ENCODE data around the gene HOMER1. TPM values are rescaled to one million over a fixed set of nuclear protein-coding genes. Genes with fewer than 3 reads are reported as not detected.
"Not testable (repeated sequence)": the region's sequence is repeated elsewhere in the genome, so short reads cannot be mapped to it uniquely, and the experiment has no call there.

The HOMER1 gene
- total and polyA plus RNA-seq, 9 of the 15 experiments (the other 6 are each of a cell fraction or from before 2014, with no cell fraction given), result 6.3 to 39.9 (median 9.9) TPM

DNA sequence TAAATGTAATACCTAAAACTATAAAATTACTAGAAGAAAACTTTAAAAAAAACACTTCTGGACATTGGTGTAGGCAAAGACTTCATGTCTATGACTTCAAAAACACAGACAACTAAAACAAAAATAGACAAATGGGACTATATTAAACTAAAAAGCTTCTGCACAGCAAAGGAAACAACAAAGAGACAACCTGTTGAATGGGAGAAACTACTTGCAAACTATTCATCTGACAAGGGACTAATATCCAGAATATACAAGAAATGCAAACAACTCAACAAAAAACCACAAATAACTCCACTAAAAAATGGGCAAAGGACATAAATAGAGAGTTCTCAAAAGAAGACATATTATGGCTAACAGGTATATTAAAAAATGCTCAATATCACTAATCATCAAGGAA lies 128.8 kb downstream of the HOMER1 start:
- FAIRE-seq; intact Hi-C loops (cut with micrococcal nuclease); H3K36me3 ChIP-seq (ENCODE audit: control insufficient read depth, insufficient read depth, low read length); H4K20me1 ChIP-seq (replicated peaks; ENCODE audit: control insufficient read depth, insufficient read depth, low read length); POLR2A ChIA-PET; H3K27me3 ChIP-seq (ENCODE audit: control insufficient read depth in 2 of 2, insufficient read depth in 2 of 2, low read length in 2 of 2); in situ Hi-C loops (cut with MboI); ATAC-seq; DNase-seq (ENCODE audit: extremely low read depth in 1 of 4, low spot score in 3 of 4); H2AFZ ChIP-seq (ENCODE audit: low read depth, low read length); H3K4me1 ChIP-seq (replicated peaks in 1 of 2; ENCODE audit: control insufficient read depth in 2 of 2, insufficient read depth in 2 of 2, low read length in 2 of 2); H3K9me3 ChIP-seq (replicated peaks; ENCODE audit: control insufficient read depth, insufficient read depth, low read depth, low read length); BruUV-seq (replicated peaks); H3K27ac ChIP-seq (ENCODE audit: extremely low read depth, low read depth, low read length); H3K9me1 ChIP-seq (ENCODE audit: control insufficient read depth, insufficient read depth, low read length); H3K9ac ChIP-seq (ENCODE audit: insufficient read depth in 1 of 2, low read depth in 2 of 2, low read length in 2 of 2); H3K4me2 ChIP-seq (ENCODE audit: insufficient read depth, low read length); H3K79me2 ChIP-seq (ENCODE audit: control insufficient read depth, insufficient read depth, low read length); H3K4me3 ChIP-seq; CTCF ChIA-PET (ENCODE audit: low intra/inter-chr PET ratio): not testable (repeated sequence)

DNA sequence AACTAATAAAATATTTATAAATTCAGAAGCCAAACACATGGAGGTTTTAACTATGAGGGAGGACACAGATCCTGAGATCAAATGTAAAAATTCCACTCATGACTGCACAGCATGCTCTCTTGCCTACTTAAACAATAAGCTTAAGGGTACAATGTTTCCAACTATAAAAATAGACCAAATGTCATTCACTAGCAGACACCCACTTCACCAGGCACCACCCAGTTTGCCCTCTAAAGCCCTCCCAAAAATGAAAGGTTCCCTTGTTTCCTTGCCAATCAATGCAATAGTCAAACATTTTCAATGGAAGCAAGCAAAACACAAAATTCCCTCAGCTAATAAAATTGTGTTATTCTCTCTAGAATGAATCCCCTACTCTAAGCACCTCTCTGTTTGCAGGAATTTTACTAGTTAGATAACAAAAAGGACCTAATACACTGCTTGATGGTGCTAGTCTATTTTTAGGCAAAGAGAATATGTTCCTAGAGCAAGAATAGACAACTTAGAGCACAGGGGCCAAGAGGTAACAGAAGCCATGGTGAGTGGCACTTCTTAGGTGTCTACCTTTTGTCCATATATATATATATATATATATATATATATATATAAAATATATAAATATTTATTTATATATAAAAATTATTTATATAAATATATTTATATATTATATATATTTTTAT lies 135.3 kb downstream of the HOMER1 start:
- intact Hi-C loops (cut with micrococcal nuclease), result no loop called here
- 0 out of 3 replicates have a peak, but pooled peaks cover 5% of the 10 kb centered on the region for H3K36me3 ChIP-seq (ENCODE audit: control insufficient read depth, insufficient read depth, low read length)
- no peak overlapping the region for H3K9ac ChIP-seq (ENCODE audit: insufficient read depth in 1 of 2, low read depth in 2 of 2, low read length in 2 of 2)
- peaks cover 7% of the 10 kb centered on the region for H3K9me3 ChIP-seq (replicated peaks; ENCODE audit: control insufficient read depth, insufficient read depth, low read depth, low read length)
- no peaks in the 10 kb centered on the region for H3K27me3 ChIP-seq (ENCODE audit: control insufficient read depth in 2 of 2, insufficient read depth in 2 of 2, low read length in 2 of 2)
- CTCF ChIA-PET (ENCODE audit: low intra/inter-chr PET ratio), result no interaction called here
- H3K4me3 ChIP-seq, result no peak overlapping the region
- POLR2A ChIA-PET, result no interaction called here
- no TSS peak for BruUV-seq (replicated peaks)
- H3K9me1 ChIP-seq (ENCODE audit: control insufficient read depth, insufficient read depth, low read length), result no peaks in the 10 kb centered on the region
- no peaks in the 10 kb centered on the region for H4K20me1 ChIP-seq (replicated peaks; ENCODE audit: control insufficient read depth, insufficient read depth, low read length)
- H3K27ac ChIP-seq (ENCODE audit: extremely low read depth, low read depth, low read length), result no peak overlapping the region
- H3K4me1 ChIP-seq (replicated peaks in 1 of 2; ENCODE audit: control insufficient read depth in 2 of 2, insufficient read depth in 2 of 2, low read length in 2 of 2), result no peaks in the 10 kb centered on the region
- H3K4me2 ChIP-seq (ENCODE audit: insufficient read depth, low read length), result no peak overlapping the region
- in situ Hi-C loops (cut with MboI), result no loop called here
- no peak for FAIRE-seq
- H2AFZ ChIP-seq (ENCODE audit: low read depth, low read length), result no peak overlapping the region
- no peaks in the 10 kb centered on the region for H3K79me2 ChIP-seq (ENCODE audit: control insufficient read depth, insufficient read depth, low read length)
- ATAC-seq, result no peak
- DNase-seq (ENCODE audit: extremely low read depth in 1 of 4, low spot score in 3 of 4), result no peak
- TF ChIP-seq TAF9B (IDR thresholded peaks at IDR 0.05; ENCODE audit: partially characterized antibody), result no peak
- TF ChIP-seq TCF7L2 (IDR thresholded peaks at IDR 0.05; ENCODE audit: low read depth, low read length), result no peak
- no peak for TF ChIP-seq NCOR1 (IDR thresholded peaks at IDR 0.05)
- TF ChIP-seq MED1 (CRISPR knock-in tag; IDR thresholded peaks at IDR 0.05; ENCODE audit: borderline replicate concordance), result no peak
- no peak for TF ChIP-seq ZFPM2 (CRISPR knock-in tag; IDR thresholded peaks at IDR 0.05)
- TF ChIP-seq CC2D1A (IDR thresholded peaks at IDR 0.05), result no peak
- TF ChIP-seq KAT8 (IDR thresholded peaks at IDR 0.05; ENCODE audit: low read depth), result no peak
- no peak for TF ChIP-seq U2AF1 (optimal IDR thresholded peaks at IDR 0.05; ENCODE audit: low read depth, low read length)
- TF ChIP-seq ZNF431 (CRISPR knock-in tag; IDR thresholded peaks at IDR 0.05), result no peak
- no peak for TF ChIP-seq FOXA3 (CRISPR knock-in tag; conservative IDR thresholded peaks at IDR 0.05 in 1 of 2, IDR thresholded peaks at IDR 0.05 in 1 of 2)
- TF ChIP-seq, protein P1, sequence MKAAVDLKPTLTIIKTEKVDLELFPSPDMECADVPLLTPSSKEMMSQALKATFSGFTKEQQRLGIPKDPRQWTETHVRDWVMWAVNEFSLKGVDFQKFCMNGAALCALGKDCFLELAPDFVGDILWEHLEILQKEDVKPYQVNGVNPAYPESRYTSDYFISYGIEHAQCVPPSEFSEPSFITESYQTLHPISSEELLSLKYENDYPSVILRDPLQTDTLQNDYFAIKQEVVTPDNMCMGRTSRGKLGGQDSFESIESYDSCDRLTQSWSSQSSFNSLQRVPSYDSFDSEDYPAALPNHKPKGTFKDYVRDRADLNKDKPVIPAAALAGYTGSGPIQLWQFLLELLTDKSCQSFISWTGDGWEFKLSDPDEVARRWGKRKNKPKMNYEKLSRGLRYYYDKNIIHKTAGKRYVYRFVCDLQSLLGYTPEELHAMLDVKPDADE (conservative IDR thresholded peaks at IDR 0.05; ENCODE audit: control insufficient read depth, low read depth, low read length), result no peak
- no peak for TF ChIP-seq MECOM (CRISPR knock-in tag; IDR thresholded peaks at IDR 0.05)
- no peak for TF ChIP-seq CTCF (IDR thresholded peaks at IDR 0.05 in 2 of 3, conservative IDR thresholded peaks at IDR 0.05 in 1 of 3; ENCODE audit: insufficient read depth in 2 of 3, low read depth in 1 of 3, low read length in 3 of 3)
- TF ChIP-seq CAMTA2 (CRISPR knock-in tag; conservative IDR thresholded peaks at IDR 0.05), result no peak
- TF ChIP-seq ZBED1 (IDR thresholded peaks at IDR 0.05), result no peak
- TF ChIP-seq ZNF24 (IDR thresholded peaks at IDR 0.05), result no peak
